IMR-90 (cell line): ENCODE data around the gene SH3RF2. TPM values are rescaled to one million over a fixed set of nuclear protein-coding genes. Genes with fewer than 3 reads are reported as not detected.

ENCODE experiments used
- ATAC-seq: fragments of 200-7000 bp; cut with Tn5 transposase; 2 replicates; pipeline ENCODE4 v1.9.1; 2020; ENCODE audit warnings: low read depth, mild to moderate bottlenecking, moderate library complexity
- BruUV-seq: library from RNA; stranded (reverse); fragments of 400-500 nt; replicated peaks from 2 replicates; lab custom pipeline; 2021; lab: Mats Ljungman, UMichigan
- CTCF ChIA-PET: fragments of 300-600 bp; formaldehyde crosslinking; extraction: SDS; loops from one replicate; lab custom pipeline; 2021; ENCODE audit warnings: antibody characterized with exemption; lab: Yijun Ruan, JAX
- POLR2A ChIA-PET: fragments of 300-600 bp; sonication (Branson Sonifier 250); formaldehyde crosslinking; loops from one replicate; lab custom pipeline; 2022; ENCODE audit warnings: antibody characterized with exemption; ENCODE audit not compliant: unreplicated experiment; lab: Charles Lee
- DNase-seq: peaks from one replicate; pipeline ENCODE4 v3.0.0; 2013
- H2AFZ ChIP-seq: replicated peaks from 2 replicates; pipeline ENCODE3; 2013; ENCODE audit warnings: low read length, mild to moderate bottlenecking; ENCODE audit not compliant: poor library complexity
- H2AK5ac ChIP-seq: 2 replicates; pipeline ENCODE4 v1.6.1; 2013; ENCODE audit warnings: low read depth, low read length, inconsistent platforms
- H2AK9ac ChIP-seq: replicated peaks from 2 replicates; pipeline ENCODE3; 2013; ENCODE audit warnings: mild to moderate bottlenecking, low read depth, low read length, moderate library complexity; ENCODE audit not compliant: poor library complexity
- H2BK120ac ChIP-seq: 2 replicates; pipeline ENCODE4 v1.6.1; 2013; ENCODE audit warnings: low read depth, low read length, inconsistent platforms
- H2BK15ac ChIP-seq: 3 replicates; pipeline ENCODE4 v1.6.1; 2013; ENCODE audit warnings: low read depth, low read length, inconsistent platforms
- H2BK20ac ChIP-seq: 2 replicates; pipeline ENCODE4 v1.6.1; 2013; ENCODE audit warnings: low read depth, mild to moderate bottlenecking, inconsistent platforms, low read length, moderate library complexity
- H2BK5ac ChIP-seq: 2 replicates; pipeline ENCODE4 v1.6.1; 2013; ENCODE audit warnings: mild to moderate bottlenecking, low read depth, low read length, inconsistent platforms; ENCODE audit not compliant: poor library complexity, severe bottlenecking
- H3K14ac ChIP-seq: replicated peaks from 2 replicates; pipeline ENCODE4 v1.6.1; 2013; ENCODE audit warnings: low read depth, low read length, inconsistent platforms
- H3K18ac ChIP-seq: 2 replicates; pipeline ENCODE4 v1.6.1; 2013; ENCODE audit warnings: low read depth, low read length, control low read depth
- H3K23ac ChIP-seq: 2 replicates; pipeline ENCODE4 v1.6.1; 2013; ENCODE audit warnings: low read depth, low read length, inconsistent platforms
- H3K27ac ChIP-seq: 2 replicates; pipeline ENCODE4 v1.5.1; 2013; ENCODE audit warnings: mild to moderate bottlenecking, control low read depth, low read length; ENCODE audit not compliant: insufficient read depth
- H3K27me3 ChIP-seq: 2 replicates; pipeline ENCODE4 v1.6.1; 2013; ENCODE audit warnings: low read length; ENCODE audit not compliant: control insufficient read depth, insufficient read depth
- H3K36me3 ChIP-seq: 2 replicates; pipeline ENCODE4 v1.6.1; 2013; ENCODE audit warnings: low read length, mixed read lengths; ENCODE audit not compliant: control insufficient read depth, insufficient read depth
- H3K4ac ChIP-seq: 2 replicates; pipeline ENCODE4 v1.6.1; 2013; ENCODE audit warnings: low read depth, low read length, inconsistent platforms
- H3K4me1 ChIP-seq: 2 replicates; pipeline ENCODE4 v1.6.1; 2013; ENCODE audit warnings: low read length, mixed read lengths; ENCODE audit not compliant: control insufficient read depth, insufficient read depth
- H3K4me2 ChIP-seq: 2 replicates; pipeline ENCODE4 v1.6.1; 2013; ENCODE audit warnings: low read depth, mild to moderate bottlenecking, control low read depth, low read length, moderate library complexity
- H3K4me3 ChIP-seq: 2 replicates; pipeline ENCODE4 v1.5.1; 2013; ENCODE audit warnings: low read depth, mild to moderate bottlenecking, control low read depth, low read length, moderate library complexity; ENCODE audit not compliant: insufficient read depth
- H3K56ac ChIP-seq: 2 replicates; pipeline ENCODE4 v1.6.1; 2013; ENCODE audit warnings: low read length, inconsistent platforms; ENCODE audit not compliant: insufficient read depth; ENCODE audit errors: extremely low read depth
- H3K79me1 ChIP-seq, 2 experiments: 2 replicates each; pipeline ENCODE4 v1.6.1; 2013; ENCODE audit warnings: low read length in 2 of 2, inconsistent platforms in 1 of 2, low read depth in 1 of 2
- H3K9ac ChIP-seq: 2 replicates; pipeline ENCODE4 v1.6.1; 2013; ENCODE audit warnings: low read depth, low read length, control low read depth
- H3K9me1 ChIP-seq: 2 replicates; pipeline ENCODE4 v1.6.1; 2013; ENCODE audit warnings: low read length, inconsistent platforms; ENCODE audit not compliant: insufficient read depth
- H3K9me3 ChIP-seq: 2 replicates; pipeline ENCODE4 v1.6.1; 2013; ENCODE audit warnings: low read length; ENCODE audit not compliant: control insufficient read depth, insufficient read depth
- H4K20me1 ChIP-seq: 2 replicates; pipeline ENCODE4 v1.6.1; 2013; ENCODE audit warnings: low read length, inconsistent platforms; ENCODE audit not compliant: insufficient read depth
- H4K5ac ChIP-seq: 2 replicates; pipeline ENCODE4 v1.6.1; 2013; ENCODE audit warnings: mild to moderate bottlenecking, low read depth, low read length, control low read depth
- H4K8ac ChIP-seq, 2 experiments: 2 replicates each; pipeline ENCODE4 v1.6.1; 2013; ENCODE audit warnings: low read depth in 2 of 2, low read length in 2 of 2, control low read depth in 1 of 2, inconsistent platforms in 1 of 2
- H4K91ac ChIP-seq: 2 replicates; pipeline ENCODE4 v1.6.1; 2013; ENCODE audit warnings: low read depth, low read length, inconsistent platforms; ENCODE audit not compliant: insufficient read depth
- FOS ChIP-seq: fragments of 150-350 bp; IDR thresholded peaks from 2 replicates; pipeline ENCODE4 v1.6.1; 2016; ENCODE audit warnings: low read depth, low read length
- MAFK ChIP-seq: IDR thresholded peaks from 2 replicates; pipeline ENCODE4 v1.6.1; 2012; ENCODE audit warnings: low read depth, low read length, improper control_type of control experiment
- whole genome bisulfite sequencing, 2 experiments: methylation state at CpG; one replicate each; pipeline versions ENCODE4 v1.1.5 to v1.1.7; 2013; ENCODE audit warnings: missing lambda C conversion rate in 2 of 2; ENCODE audit not compliant: insufficient read length in 1 of 2; ENCODE audit errors: extremely low coverage in 2 of 2; 5-methylcytosine and 5-hydroxymethylcytosine counted together
- dilution Hi-C: fragments of 300-500 bp; cut with HindIII; formaldehyde crosslinking; loops from one replicate; pipeline ENCODE4 v1.14.3; 2018; ENCODE audit warnings: low sequenced_read_pairs; ENCODE audit not compliant: unreplicated experiment
- in situ Hi-C: fragments of 300-500 bp; cut with MboI; formaldehyde crosslinking; loops from 3 replicates; pipeline ENCODE4 v1.14.3; 2019; ENCODE audit warnings: low sequenced_read_pairs, inconsistent platforms, mixed read lengths
- intact Hi-C: fragments of 100-400 bp; cut with micrococcal nuclease; formaldehyde crosslinking; loops from 2 replicates; pipeline ENCODE4 v1.10.0; 2022
- polyA plus RNA-seq, 3 experiments: library from polyadenylated mRNA; depleted of rRNA; stranded (reverse); fragments of >200 nt; gene quantifications; 2 replicates each; pipeline ENCODE4 v1.2.3, GENCODE V29; 2012; ENCODE audit warnings: low replicate concordance in 1 of 3
- total RNA-seq: library from RNA; depleted of rRNA; stranded (reverse); fragments of >200 nt; gene quantifications from 2 replicates; pipeline ENCODE4 v1.2.3, GENCODE V29; 2012

The SH3RF2 gene
- total and polyA plus RNA-seq, 2 of the 4 experiments (the other 2 are of a cell fraction), result 1.3 to 1.7 TPM

- Histone ChIP-seq H3K4ac (no peak overlapping the region), H3K27ac (no peak overlapping the region), H3K27me3 (peaks cover 5% of the 10 kb centered on the region), H3K4me2 (no peak overlapping the region), H3K23ac (no peak overlapping the region), H2AK5ac (no peak overlapping the region), H4K5ac (no peak overlapping the region), H3K4me1 (0 out of 2 replicates have a peak, but pooled peaks cover 2% of the 10 kb centered on the region), H2AK9ac (no peak overlapping the region), H3K36me3 (no peaks in the 10 kb centered on the region), H3K79me1 (no peaks in the 10 kb centered on the region), H3K9me3 (no peaks in the 10 kb centered on the region), H3K18ac (no peak overlapping the region), H3K14ac (no peak overlapping the region), H3K9ac (no peak overlapping the region), H3K9me1 (0 out of 2 replicates have a peak, but pooled peaks cover 3% of the 10 kb centered on the region), H2AFZ (no peak overlapping the region), H4K20me1 (no peaks in the 10 kb centered on the region), H2BK20ac (no peak overlapping the region), H3K56ac (no peak overlapping the region), H4K91ac (no peak overlapping the region), H2BK15ac (no peak overlapping the region), H4K8ac (no peak overlapping the region), H2BK120ac (no peak overlapping the region), H2BK5ac (no peak overlapping the region), H3K4me3 (no peak overlapping the region)
- TF ChIP-seq FOS, result no peak
- peak; percentile 78 for TF ChIP-seq MAFK
- WGBS, 2 experiments, result no CpG with 5 or more reads among the region's 7 CpGs
- DNase-seq (no peak), ATAC-seq (no peak)
- ChIA-PET POLR2A (no interaction called here), CTCF (no interaction called here)
- in situ Hi-C loops, result no loop called here
- dilution Hi-C loops, result no loop called here
- intact Hi-C loops, result no loop called here
- BruUV-seq, result no TSS peak
These were observed 22.7 kb upstream of the SH3RF2 start for GRCh38 chr5:145913701-145914100.
